ENCODE results near the gene SUPT3H. TPM values are rescaled to one million over a fixed set of nuclear protein-coding genes. Genes with fewer than 3 reads are reported as not detected.

SUPT3H gene
- total and polyA plus RNA-seq, 4 donors = 0.85 to 4.8 (median 2.4) TPM

DNA sequence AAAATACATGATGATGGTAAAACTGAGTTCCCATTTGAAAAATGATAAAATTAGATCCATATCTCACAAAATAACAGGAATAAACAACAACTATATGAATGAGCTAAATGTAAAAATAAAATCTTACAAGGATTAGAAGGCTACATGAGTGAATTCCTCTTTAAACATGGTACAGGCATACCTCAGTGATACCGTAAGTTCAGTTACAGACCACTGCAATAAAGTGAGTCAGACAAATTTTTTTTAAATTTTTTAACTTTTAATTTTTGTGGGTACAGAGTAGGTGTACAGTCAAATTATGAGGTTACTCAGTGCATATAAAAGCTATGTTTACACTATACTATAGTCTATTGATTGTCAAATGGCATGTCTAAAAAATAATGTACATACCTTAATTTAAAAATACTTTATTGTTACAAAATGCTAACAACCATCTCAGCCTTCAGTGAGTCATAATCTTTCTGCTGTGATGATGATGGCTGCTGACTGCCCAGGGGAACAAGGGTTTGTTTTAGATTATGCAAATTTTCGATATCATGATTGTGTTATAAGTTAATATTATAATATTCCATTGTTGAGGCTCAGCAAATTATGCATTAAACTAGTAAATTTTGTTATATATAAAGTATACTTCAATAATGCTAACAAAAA is 272.4 kb downstream of the SUPT3H start:
- no peaks in the 10 kb centered on the region for H3K27me3 ChIP-seq (ENCODE audit: control insufficient read depth in 4 of 4, insufficient read depth in 4 of 4, low read length in 3 of 4)
- no peak for TF ChIP-seq FOXA2 (IDR thresholded peaks at IDR 0.05)
- TF ChIP-seq MAX (IDR thresholded peaks at IDR 0.05) = no peak
- TF ChIP-seq SP1 (IDR thresholded peaks at IDR 0.05) = no peak
- TF ChIP-seq EGR1 (IDR thresholded peaks at IDR 0.05; ENCODE audit: low read depth in 2 of 2) = no peak
- TF ChIP-seq HNF4G (IDR thresholded peaks at IDR 0.05) = no peak
- TF ChIP-seq NR2F2 (IDR thresholded peaks at IDR 0.05) = no peak
- TF ChIP-seq REST (IDR thresholded peaks at IDR 0.05) = no peak
- no peak for TF ChIP-seq GABPA (IDR thresholded peaks at IDR 0.05 in 1 of 2, conservative IDR thresholded peaks at IDR 0.05 in 1 of 2)
- TF ChIP-seq FOXA1 (IDR thresholded peaks at IDR 0.05) = no peak
- no peak for TF ChIP-seq HNF4A (conservative IDR thresholded peaks at IDR 0.05)
- no peak for TF ChIP-seq RAD21 (IDR thresholded peaks at IDR 0.05)
- TF ChIP-seq, protein P1, sequence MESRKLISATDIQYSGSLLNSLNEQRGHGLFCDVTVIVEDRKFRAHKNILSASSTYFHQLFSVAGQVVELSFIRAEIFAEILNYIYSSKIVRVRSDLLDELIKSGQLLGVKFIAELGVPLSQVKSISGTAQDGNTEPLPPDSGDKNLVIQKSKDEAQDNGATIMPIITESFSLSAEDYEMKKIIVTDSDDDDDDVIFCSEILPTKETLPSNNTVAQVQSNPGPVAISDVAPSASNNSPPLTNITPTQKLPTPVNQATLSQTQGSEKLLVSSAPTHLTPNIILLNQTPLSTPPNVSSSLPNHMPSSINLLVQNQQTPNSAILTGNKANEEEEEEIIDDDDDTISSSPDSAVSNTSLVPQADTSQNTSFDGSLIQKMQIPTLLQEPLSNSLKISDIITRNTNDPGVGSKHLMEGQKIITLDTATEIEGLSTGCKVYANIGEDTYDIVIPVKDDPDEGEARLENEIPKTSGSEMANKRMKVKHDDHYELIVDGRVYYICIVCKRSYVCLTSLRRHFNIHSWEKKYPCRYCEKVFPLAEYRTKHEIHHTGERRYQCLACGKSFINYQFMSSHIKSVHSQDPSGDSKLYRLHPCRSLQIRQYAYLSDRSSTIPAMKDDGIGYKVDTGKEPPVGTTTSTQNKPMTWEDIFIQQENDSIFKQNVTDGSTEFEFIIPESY (IDR thresholded peaks at IDR 0.05) = no peak
- TF ChIP-seq CTCF (IDR thresholded peaks at IDR 0.05; ENCODE audit: low read depth, low read length, missing input control) = no peak
- no peak for TF ChIP-seq JUND (IDR thresholded peaks at IDR 0.05)
- TF ChIP-seq TAF1 (conservative IDR thresholded peaks at IDR 0.05) = no peak
- no peak overlapping the region for H3K9ac ChIP-seq (ENCODE audit: low read depth in 1 of 2, low read length in 2 of 2)
- no peaks in the 10 kb centered on the region for H3K9me3 ChIP-seq (ENCODE audit: control insufficient read depth in 4 of 4, low read length in 3 of 4)
- no peaks in the 10 kb centered on the region for H3K4me1 ChIP-seq (ENCODE audit: control insufficient read depth in 4 of 4, insufficient read depth in 4 of 4, low read length in 3 of 4)
- no peak overlapping the region for H3K27ac ChIP-seq (ENCODE audit: low read depth in 1 of 2, low read length in 2 of 2)
- no peak overlapping the region for H3K4me3 ChIP-seq (ENCODE audit: low read depth in 1 of 3, low read length in 3 of 3)
- H3K36me3 ChIP-seq (ENCODE audit: control insufficient read depth in 4 of 4, insufficient read depth in 3 of 4, low read depth in 1 of 4, low read length in 3 of 4) = no peaks in the 10 kb centered on the region
- 96% methylated on average over 2 of the region's 2 CpGs for WGBS
- DNase-seq (ENCODE audit: low spot score) = no peak

DNA sequence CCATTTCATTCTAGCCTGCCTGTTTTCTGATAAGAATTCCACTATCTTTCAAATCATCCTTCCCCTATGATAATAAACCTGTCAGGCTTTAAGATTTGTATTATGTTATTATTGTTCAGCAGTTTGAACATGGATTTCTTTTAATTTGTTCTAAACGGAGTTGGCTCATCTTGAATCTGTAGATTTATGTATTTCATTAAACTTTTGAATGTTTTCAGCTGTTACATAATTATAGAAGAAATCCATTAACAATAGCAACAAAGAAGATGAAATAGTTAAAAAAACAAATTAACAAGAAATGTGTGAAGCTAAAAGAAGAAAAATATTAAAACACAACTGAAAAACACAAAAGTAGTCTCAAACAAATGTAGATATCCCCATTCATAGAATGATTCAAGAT is 273.3 kb downstream of the SUPT3H start:
- DNase-seq (ENCODE audit: low spot score) = no peak
- Histone ChIP-seq H3K9me3 (ENCODE audit: control insufficient read depth in 4 of 4, low read length in 3 of 4) (no peaks in the 10 kb centered on the region), H3K4me1 (ENCODE audit: control insufficient read depth in 4 of 4, insufficient read depth in 4 of 4, low read length in 3 of 4) (no peaks in the 10 kb centered on the region), H3K27me3 (ENCODE audit: control insufficient read depth in 4 of 4, insufficient read depth in 4 of 4, low read length in 3 of 4) (no peaks in the 10 kb centered on the region), H3K9ac (ENCODE audit: low read depth in 1 of 2, low read length in 2 of 2) (no peak overlapping the region), H3K27ac (ENCODE audit: low read depth in 1 of 2, low read length in 2 of 2) (no peak overlapping the region), H3K36me3 (ENCODE audit: control insufficient read depth in 4 of 4, insufficient read depth in 3 of 4, low read depth in 1 of 4, low read length in 3 of 4) (no peaks in the 10 kb centered on the region), H3K4me3 (ENCODE audit: low read depth in 1 of 3, low read length in 3 of 3) (no peak overlapping the region)
- WGBS = 98% methylated on average over 1 of the region's 1 CpG
- TF ChIP-seq FOXA2 (IDR thresholded peaks at IDR 0.05) = no peak
- no peak for TF ChIP-seq TAF1 (conservative IDR thresholded peaks at IDR 0.05)
- no peak for TF ChIP-seq HNF4A (conservative IDR thresholded peaks at IDR 0.05)
- TF ChIP-seq ATF3 (IDR thresholded peaks at IDR 0.05) = no peak
- TF ChIP-seq YY1 (IDR thresholded peaks at IDR 0.05) = no peak
- no peak for TF ChIP-seq FOXA1 (IDR thresholded peaks at IDR 0.05)
- TF ChIP-seq SP1 (IDR thresholded peaks at IDR 0.05) = no peak
- no peak for TF ChIP-seq EGR1 (IDR thresholded peaks at IDR 0.05; ENCODE audit: low read depth in 2 of 2)
- TF ChIP-seq CTCF (IDR thresholded peaks at IDR 0.05; ENCODE audit: low read depth, low read length, missing input control) = no peak
- TF ChIP-seq RAD21 (IDR thresholded peaks at IDR 0.05) = no peak
- TF ChIP-seq, protein P1 (IDR thresholded peaks at IDR 0.05) = no peak
